Right renal cortex interstitium (tissue), 3 donors: Measurements from ENCODE around the gene HPS4. TPM values are rescaled to one million over a fixed set of nuclear protein-coding genes. Genes with fewer than 3 reads are reported as not detected.
"Not testable (repeated sequence)": the region's sequence is repeated elsewhere in the genome, so short reads cannot be mapped to it uniquely, and the experiment has no call there.

Experiments
- DNase-seq, 3 donors: peaks; one replicate each; pipeline ENCODE4 v3.0.0-alpha.2; 2013; ENCODE audit warnings: low read depth in 3 of 3, low spot score in 2 of 3
- polyA plus RNA-seq, 3 donors: library from polyadenylated mRNA; unstranded; fragments of 120-200 nt; gene quantifications; one replicate each; pipeline ENCODE4 v1.2.1, GENCODE V29; 2013; ENCODE audit not compliant: insufficient read length in 3 of 3

The HPS4 gene
- 10 to 100 TPM; 30.4 to 33.0 (median 31.4) TPM for polyA plus RNA-seq

DNA sequence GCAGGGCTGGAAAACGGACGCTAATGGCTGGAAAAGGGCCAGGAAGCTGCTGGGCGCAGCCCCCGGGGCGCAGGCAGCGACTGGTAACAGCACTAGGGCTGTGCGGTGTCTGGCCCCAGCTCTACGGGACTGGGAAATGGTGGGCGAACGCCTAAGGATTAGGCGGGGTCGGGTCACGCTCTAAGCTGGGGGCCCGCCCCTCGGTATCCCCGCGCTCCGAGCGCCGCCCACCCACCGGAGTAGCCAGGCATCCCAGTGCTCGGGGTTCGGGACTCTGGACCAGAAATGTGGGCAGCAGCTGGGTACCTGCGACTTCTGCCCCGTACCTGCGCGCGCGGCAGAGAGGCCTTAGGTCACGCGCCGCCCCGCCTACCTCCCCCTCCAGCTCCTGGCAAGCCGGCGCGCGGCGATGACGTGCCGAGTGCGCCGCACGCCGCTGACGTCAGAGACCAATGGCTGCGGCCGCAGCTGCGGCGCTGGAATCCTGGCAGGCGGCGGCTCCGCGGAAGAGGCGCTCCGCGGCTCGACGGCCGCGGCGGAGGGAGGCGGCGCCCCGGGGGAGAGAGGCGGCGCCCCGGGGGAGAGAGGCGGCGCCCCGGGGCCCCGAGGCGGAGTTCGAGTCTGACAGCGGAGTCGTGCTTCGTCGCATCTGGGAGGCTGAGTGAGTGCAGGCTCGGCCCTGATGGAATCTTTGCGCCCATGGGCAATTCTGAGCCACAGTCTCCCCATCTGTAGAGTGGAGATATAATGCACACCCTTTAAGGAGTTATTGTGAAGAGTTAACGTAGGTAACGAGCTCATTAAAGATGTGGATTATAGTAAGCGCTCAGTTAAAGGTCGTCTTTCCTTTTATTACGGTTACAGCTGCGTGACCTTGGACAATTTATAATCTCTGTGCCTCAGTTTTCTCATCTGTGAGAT, at the start of gene HPS4, which contains the start of gene SRRD:
Gene HPS4, minus strand, starts transcription at position 345 of the 921 bp plus-strand sequence. CDS start 2,021 bp downstream, outside the sequence.
Gene SRRD, plus strand, starts transcription at position 439 of the 921 bp plus-strand sequence. Its CDS starts 14 bp downstream, at position 453.
- peak; percentile 66 to 84 (median 82) for DNase-seq

DNA sequence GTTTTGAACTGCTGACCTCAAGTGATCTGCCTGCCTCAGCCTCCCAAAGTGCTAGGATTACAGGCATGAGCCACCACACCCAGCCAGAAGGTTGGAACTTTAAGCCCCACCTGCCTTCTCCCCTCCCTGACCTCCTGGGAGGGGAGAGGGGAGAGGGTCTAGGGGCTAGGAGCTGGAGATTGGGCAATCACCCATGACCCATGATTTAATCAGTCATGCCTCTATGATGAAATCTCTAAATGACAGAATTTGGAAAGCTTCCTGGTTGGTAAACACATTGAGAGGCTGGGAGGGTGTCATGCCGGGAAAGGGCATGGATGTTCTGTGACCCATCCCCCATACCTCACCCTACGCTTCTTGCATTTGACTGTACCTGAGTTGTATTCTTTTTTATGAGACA, 45.8 kb upstream of the HPS4 start:
- no peak for DNase-seq

DNA sequence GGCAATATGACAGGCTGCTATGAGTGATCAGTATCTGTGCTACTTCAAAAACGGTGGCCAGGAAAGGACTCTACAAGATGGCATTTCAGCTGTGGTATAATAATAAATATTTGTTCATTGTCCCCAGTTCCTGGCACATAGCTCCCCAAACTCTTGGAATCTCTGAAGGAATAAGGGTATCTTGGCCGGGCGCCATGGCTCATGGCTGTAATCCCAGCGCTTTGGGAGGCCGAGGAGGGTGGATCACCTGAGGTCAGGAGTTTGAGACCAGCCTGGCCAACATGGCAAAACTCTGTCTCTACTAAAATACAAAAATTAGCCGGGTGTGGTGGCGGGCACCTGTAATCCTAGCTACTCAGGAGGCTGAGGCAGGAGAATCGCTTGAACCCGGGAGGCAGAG, 44.9 kb upstream of the HPS4 start:
- not testable (repeated sequence) for DNase-seq

DNA sequence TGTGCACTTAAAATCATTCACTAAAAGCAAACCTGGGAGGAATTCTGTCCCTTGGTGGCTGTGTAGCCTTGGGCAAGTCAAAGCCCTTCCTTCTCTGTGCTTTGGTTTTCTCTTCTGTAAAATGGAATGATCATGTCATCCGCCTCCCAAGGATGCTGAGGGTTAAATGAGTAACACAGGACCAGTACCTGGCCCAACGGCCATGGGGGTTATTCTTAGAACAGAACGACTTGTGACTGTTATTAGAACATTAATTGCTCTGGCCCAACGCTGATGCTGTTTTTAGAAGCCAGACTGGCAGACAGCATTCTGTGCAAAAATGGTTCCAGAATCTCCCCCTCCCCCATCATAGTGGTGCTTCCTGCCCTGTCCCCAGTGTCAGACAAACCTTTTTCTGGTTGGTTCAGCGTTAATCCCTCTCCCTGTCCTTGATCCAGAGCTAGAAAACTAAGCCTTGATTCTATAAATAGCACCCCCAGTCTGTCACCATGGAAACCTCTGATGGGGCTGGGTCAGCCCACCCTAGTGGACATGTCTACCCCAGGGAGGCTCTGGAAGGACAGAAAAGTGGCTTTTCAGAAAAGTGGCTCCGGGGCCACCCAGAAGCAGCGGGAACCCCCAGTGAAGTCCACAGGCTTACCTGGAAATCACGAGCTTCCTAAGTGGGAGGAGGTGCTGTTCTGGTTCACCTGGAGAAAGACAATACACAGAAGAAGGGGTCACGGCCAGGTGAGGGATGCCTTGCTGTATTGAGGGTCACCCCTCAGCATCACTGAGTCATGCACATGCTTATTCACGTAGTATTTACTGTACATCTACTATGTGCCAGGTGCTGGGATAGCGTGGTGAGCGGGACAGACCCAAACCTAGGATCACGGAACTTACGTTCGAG, 44.2 kb upstream of the HPS4 start:
- no peak for DNase-seq

DNA sequence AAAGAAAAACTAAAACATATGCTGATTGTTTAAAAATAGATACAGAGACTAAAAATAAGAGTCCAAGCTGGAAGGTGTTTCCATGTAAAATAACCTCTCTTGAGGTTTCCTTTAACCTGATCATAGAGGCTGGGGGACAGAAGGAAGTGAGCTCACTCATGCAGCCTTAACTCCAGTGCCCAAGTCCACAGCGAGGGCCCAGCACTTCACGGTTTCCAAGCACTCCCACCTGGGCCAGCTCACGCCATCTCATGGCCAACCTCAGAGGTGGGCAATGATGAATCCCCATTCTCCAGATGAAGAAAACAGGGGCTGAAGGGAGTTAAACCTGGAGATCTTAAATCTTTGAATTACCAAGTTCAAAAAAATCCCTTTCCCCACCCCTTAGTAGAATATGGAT, 43.6 kb upstream of the HPS4 start:
- DNase-seq, result no peak

DNA sequence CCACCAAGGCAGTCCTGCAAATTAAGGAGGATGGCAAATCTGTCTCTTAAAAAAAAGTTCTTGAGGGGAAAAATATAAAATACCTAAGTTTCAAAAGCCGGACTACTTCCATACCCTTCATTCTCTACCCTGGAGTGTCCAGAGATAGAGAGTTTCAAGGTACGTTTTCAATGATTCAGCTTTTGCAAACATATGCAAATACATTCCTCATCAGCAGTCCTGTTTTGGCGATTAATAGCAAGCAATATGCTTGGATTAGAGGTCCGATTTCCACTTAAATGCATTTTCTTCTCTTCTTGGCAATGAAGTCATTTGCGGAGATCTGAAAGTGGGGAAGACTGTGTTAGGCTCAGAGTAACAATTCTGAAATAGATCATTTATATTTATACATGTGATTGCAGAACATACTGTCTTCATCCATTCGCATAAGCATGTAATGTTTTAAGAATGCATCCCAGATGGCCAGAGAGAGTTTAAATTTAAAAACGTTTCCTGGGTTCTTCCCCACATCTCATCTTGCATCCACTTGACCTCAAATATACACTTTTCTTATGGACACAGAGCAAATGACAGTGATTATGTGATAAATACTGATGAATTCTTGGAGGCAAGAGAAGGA, 42.5 kb upstream of the HPS4 start:
- DNase-seq, result no peak

DNA sequence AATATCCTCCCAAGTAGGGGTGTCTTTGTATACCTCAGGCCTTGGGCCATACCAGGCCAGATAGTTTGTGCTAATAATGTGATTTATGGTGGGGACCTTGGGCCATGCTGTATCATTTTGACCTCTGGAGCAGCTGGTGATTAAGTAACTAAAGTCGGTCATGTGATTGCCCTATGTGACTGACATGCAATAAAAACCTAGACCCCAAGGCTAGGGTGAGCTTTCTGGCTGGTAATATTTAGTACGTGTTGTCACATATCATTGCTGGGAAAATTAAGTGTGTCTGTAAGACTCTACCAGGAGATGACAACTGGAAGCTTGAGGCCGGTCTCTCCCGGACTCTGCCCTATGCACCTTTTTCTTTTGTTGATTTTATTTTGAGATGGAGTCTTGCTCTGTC, 41.3 kb upstream of the HPS4 start:
- DNase-seq, result no peak

DNA sequence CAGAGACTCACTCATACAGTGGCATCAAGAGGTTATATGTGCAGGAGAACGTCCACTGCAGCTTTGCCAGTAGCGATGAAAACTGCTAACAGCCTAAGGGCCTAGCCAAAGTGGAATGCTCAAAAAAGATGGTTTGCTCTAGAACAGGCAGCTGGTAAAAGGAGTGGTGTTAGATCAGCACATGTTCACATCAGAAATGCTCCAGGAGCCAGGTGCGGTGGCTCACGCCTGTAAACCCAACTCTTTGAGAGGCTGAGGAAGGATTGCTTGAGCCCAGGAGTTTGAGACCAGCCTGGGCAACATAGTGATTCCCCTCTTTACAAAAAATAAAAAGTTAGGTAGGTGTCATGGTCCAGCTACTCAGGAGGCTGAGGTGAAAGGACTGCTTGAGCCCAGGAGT, 39.0 kb upstream of the HPS4 start:
- DNase-seq, result no peak

DNA sequence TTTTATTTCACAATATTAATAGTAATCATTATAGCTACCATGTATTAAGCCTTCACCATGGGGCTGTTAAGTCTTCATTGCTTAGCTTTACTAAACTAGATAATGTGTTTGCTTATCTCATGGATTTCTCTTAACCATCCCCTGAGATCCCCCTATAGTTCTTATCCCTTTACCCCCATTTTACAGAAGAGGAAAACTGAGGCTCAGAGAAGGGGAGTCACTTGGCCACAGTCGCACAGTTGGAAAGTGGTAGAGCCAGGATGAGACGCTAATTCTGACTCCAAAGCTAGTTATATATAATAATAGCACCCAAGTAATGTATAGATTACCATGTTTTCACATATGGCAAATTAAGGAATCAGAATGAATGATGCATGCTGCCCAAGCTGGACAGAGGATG, 38.4 kb upstream of the HPS4 start:
- no peak for DNase-seq

DNA sequence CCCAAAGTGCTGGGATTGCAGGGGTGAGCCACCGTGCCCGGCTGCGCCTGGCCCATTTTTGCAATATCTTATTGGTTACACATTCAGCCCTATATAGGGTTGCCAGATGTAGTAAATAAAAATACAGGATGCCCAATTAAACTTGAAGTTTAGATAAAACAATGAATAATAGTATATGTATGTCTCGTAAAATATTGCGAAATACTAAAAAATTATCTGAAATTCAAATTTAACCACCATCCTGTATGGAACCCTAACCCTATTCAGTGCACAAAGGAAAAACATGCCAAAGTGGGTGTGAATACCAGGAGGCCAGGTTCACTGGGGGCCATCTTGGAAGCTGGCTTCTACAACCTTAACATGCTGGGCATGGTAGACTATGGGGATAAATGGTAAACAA, 33.8 kb upstream of the HPS4 start:
- DNase-seq, result no peak

DNA sequence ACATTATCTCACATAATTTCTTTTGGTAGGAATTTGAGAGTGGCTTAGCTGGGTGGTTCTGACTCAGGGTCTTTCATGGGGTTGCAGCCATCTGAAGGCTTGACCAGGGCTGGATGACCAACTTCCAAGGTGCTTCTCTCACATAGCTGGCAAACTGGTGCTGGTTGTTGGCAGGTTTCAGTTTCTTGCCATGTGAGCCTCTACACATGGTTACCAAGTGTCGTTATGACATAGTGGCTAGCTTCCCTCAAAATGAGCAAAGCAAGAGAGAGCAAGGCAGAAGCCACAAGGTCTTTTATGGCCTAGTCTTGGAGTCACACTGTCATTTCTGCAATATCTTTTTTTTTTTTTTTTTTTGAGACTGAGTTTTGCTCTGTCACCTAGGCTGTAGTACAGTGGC, 32.9 kb upstream of the HPS4 start:
- no peak for DNase-seq

DNA sequence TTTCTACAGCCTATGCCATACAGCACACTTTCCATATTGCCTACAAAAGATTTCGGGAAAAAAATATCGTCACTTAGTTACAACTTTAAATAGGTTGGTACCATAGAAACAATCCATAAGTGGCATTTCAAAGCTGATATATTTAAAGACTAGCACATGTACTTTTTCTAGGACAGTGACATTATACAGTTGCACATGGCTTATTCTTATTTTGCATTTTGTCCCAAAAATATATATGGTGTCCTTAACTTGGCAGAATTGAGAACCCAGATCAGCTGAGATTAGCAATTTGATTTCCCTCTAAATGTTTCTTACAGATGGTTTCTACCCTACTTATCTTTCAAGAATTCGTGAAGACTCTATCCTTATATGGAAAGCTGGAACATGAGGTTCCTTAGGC, 32.3 kb upstream of the HPS4 start:
- DNase-seq, result no peak

DNA sequence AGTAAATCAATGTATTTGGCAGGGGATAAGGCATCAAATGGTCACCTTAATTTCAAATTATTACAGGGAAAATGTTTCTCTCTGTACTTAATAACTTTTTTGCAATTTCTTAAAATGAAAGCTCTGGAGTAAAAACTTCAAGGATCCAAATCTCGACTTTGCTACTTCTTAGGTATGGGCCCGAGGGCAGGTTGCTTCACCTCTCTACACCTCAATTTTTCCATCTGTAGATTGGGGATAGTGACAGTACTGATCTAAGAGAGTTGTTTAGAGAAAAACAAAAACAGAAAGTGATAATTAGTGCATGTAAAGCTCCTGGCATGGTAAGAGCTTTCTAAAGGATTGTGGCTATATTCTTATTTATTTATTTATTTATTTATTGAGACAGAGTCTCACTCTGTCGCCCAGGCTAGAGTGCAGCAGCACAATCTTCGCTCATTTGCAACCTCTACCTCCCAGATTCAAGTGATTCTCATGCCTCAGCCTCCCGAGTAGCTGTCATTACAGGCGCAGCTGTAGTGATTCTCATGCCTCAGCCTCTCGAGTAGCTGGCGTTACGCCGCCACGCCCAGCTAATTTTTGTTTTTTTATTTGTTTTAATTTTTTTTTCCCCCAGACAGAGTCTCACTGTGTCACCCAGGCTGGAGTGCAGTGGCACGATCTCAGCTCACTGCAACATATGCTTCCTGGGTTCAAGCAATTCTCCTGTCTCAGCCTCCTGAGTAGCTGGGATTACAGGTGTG, 31.0 kb upstream of the HPS4 start:
- DNase-seq, result no peak

DNA sequence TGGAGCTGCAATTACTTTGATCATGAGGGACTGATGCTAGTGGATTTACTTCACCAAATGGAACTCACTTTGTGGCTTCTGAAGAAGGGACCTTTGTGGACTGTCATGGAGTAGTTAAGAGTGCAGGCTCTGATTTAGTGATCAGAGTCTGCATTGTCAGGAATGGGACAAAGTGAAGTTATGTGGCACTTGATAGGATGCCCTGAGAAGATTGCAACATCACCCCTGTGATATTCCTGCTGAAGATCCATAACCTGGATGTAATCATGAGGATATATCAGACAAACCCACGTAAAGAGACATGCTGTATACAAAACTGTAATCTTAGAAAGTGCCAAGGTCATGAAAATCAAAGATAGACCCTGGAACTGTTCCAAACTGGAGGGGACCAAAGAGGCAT, 30.3 kb upstream of the HPS4 start:
- no peak for DNase-seq

DNA sequence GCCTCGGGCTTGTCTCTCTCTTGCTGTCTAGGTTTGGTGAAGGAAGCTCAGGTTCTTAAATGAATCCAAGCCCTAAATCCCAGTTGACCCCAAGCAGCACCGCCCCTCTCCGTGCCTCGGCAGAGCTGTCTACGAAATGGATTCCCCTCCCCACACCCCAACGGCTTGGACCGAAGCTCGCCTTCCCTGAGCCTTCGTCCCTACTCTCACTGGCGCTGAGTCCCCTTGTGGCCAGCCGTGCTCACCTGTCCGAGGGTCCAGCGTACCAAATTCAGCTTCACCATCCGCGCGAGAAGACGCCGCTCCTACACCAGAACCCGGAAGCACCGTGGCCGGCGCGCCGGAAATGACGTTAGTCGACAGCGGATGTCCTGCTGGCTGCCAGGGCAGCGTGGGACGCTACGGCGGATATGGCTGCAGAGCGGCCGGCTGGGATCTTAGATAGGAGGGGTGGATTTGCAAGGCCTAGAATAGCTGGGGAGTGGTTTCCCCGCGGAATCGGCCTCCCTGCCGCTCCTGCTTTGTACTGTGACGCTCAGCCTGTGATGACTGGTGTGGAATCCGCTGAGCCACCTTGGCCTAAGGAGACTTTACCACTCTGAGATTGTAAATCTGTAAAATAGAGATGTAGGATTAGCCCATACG, 28.7 kb upstream of the HPS4 start, which contains the start of gene TFIP11:
Gene TFIP11, minus strand, starts transcription at position 325 of the 645 bp plus-strand sequence. CDS start 2,201 bp downstream, outside the sequence.
- DNase-seq, result peak; percentile 80 to 89 (median 88)

DNA sequence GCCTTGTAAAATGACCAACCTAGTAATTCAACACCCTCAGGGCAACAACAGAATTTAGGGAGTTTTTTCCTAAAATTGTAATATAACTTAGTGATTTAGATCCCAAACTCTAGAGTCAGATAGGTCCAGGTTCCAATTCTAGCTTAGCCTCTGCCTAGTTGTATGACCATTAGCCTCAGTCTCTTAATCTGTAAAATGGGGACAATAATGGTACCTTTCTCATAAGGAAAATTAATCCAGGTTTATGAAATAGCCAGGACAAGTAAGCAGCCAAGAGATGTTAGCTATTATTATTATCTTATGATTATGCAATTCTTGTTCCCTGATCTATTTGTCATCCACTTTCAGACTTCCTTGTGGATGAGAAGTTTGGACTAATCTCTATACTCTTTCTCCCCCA, 24.6 kb upstream of the HPS4 start:
- DNase-seq, result no peak

DNA sequence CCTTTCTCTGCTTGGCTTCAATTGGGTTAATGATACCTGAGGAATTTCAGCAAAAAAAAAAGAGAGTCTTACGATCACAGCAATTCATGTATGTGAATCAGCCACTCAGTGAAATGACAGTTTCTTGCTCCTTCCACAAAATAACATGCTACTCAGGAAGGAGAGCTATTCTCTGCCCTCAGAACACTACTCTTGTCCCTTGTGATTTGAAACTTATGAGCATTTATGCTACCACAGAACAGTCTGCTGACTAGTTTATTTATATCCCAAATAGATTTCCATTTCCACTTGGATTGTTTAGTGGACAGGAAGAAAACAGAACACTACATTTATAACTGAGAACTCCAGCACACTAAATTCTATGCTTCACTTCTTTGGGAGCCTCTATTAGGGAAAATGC, 20.2 kb upstream of the HPS4 start:
- DNase-seq, result no peak

DNA sequence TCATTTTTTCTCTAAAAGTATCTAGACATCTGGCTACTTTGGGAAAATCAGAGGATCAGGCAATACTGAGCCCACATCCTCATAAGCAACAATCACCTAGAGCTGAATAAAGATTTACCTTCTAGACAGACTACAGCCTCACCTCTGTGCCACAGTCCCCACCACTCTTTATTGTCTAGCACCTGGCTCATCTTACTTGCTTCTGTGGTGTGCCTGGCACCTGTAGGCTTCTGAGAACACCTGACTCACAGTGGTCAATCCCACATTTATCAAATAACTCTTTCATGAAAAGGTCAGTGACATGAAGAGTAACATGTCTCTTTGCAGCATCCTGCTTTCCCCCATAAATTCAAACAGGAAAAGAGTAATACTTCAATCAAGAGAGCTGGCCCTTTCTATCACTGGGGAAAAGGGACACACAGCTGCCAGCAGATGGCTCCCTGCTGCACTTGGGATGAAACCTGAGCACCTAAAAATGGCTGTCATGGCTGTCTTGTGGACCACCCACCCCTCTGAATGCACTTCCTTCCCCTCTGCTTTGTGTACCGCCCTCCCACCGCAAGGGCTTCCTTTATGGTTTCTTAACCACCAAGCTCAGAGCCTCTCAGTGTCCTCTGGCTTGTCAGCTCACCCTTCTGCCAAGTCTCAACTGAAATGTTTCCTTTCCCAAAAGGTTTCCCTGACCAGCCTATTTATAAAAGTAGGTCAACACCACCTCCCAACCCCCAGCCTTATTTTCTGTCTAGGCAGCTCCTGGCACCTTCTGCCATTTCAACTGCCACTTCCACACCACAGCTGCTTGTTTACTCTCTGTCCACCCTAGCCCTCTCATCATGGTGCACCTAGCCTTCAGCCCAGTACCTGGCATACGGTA, 19.3 kb upstream of the HPS4 start:
- no peak for DNase-seq

DNA sequence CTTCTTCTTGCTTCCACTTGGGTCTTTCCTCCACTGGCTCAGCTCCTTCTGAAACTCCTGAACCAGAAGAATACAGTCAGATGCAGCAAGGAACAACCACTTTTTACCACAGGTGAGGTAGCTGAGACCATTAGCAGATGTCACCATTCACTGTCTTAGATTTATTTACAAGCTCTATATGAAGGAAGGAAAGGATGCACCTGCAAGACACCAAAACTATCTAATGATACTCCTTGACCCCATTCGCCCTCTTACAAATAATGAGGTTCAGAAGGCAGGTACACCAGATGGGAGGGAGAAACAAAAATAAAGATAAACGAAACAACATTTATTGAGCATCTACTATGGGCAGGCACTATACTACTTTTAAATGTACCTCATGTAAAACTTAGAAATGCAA, 18.4 kb upstream of the HPS4 start:
- DNase-seq, result no peak
